Endothelial cell of umbilical vein (primary cell): ENCODE results near the gene RASD2. TPM values are rescaled to one million over a fixed set of nuclear protein-coding genes. Genes with fewer than 3 reads are reported as not detected.

Source experiments
- BruUV-seq: library from RNA; stranded (reverse); fragments of 400-500 nt; replicated peaks from 2 replicates; lab custom pipeline; 2021; lab: Mats Ljungman, UMichigan
- CTCF ChIA-PET: fragments of 300-600, 350-600 bp; sonication (Branson Sonifier 250); formaldehyde crosslinking; loops from one replicate; lab custom pipeline; 2021; ENCODE audit warnings: antibody characterized with exemption, inconsistent platforms; lab: Charles Lee
- POLR2A ChIA-PET: fragments of 300-600, 350-600 bp; sonication (Branson Sonifier 250); formaldehyde crosslinking; loops from one replicate; lab custom pipeline; 2021; ENCODE audit warnings: antibody characterized with exemption, inconsistent platforms; lab: Charles Lee
- DNase-seq: peaks from one replicate; pipeline ENCODE4 v3.0.0-alpha.2; 2011; ENCODE audit warnings: low read depth, low spot score
- FAIRE-seq: peaks from 2 replicates; lab custom pipeline; 2011; peaks lifted over from hg19 to GRCh38; lab: Jason Lieb, UNC
- H2AFZ ChIP-seq: 2 replicates; pipeline ENCODE4 v1.6.0; 2012; ENCODE audit warnings: low read depth, low read length, control low read depth, inconsistent platforms
- H3K27ac ChIP-seq: 2 replicates; pipeline ENCODE4 v1.5.1; 2011; ENCODE audit warnings: low read depth, mild to moderate bottlenecking, control low read depth, low read length, moderate library complexity; ENCODE audit not compliant: insufficient read depth
- H3K27me3 ChIP-seq, 2 experiments: 2 replicates each; pipeline versions ENCODE4 v1.6.0 to v1.6.1; 2011; ENCODE audit warnings: low read length in 2 of 2, mixed read lengths in 1 of 2; ENCODE audit not compliant: control insufficient read depth in 2 of 2, insufficient read depth in 2 of 2
- H3K36me3 ChIP-seq, 2 experiments: 2 replicates in 1 of 2; 3 replicates in 1 of 2; pipeline ENCODE4 v1.5.1; 2011; ENCODE audit warnings: low read length in 2 of 2, mild to moderate bottlenecking in 1 of 2, moderate library complexity in 1 of 2; ENCODE audit not compliant: control insufficient read depth in 2 of 2, insufficient read depth in 2 of 2; ENCODE audit errors: extremely low read depth in 1 of 2
- H3K4me1 ChIP-seq: 3 replicates; pipeline ENCODE4 v1.5.1; 2011; ENCODE audit warnings: mild to moderate bottlenecking, low read length; ENCODE audit not compliant: control insufficient read depth, insufficient read depth; ENCODE audit errors: extremely low read depth
- H3K4me2 ChIP-seq: 2 replicates; pipeline ENCODE4 v1.6.1; 2011; ENCODE audit warnings: low read length, control low read depth, mixed read lengths; ENCODE audit not compliant: insufficient read depth
- H3K4me3 ChIP-seq, 3 experiments: fragments of 200-600 bp in 1 of 3; sonication (generic), shearing (Covaris generic) in 1 of 3; replicated peaks in 1 of 3; 2 replicates each; pipeline ENCODE4 v1.5.1; 2011 to 2016; ENCODE audit warnings: control low read depth in 3 of 3, low read length in 3 of 3, mild to moderate bottlenecking in 2 of 3, inconsistent platforms in 1 of 3, low read depth in 1 of 3, moderate library complexity in 1 of 3; ENCODE audit not compliant: insufficient read depth in 1 of 3
- H3K79me2 ChIP-seq: 2 replicates; pipeline ENCODE4 v1.6.0; 2012; ENCODE audit warnings: low read length, inconsistent platforms; ENCODE audit not compliant: control insufficient read depth, insufficient read depth
- H3K9ac ChIP-seq: replicated peaks from 2 replicates; pipeline ENCODE3; 2011; ENCODE audit warnings: low read length, control low read depth; ENCODE audit not compliant: insufficient read depth; ENCODE audit errors: extremely low read depth
- H3K9me1 ChIP-seq: replicated peaks from 3 replicates; pipeline ENCODE4 v1.6.0; 2011; ENCODE audit warnings: mild to moderate bottlenecking, low read length; ENCODE audit not compliant: control insufficient read depth, insufficient read depth; ENCODE audit errors: extremely low read depth
- H3K9me3 ChIP-seq: replicated peaks from 2 replicates; pipeline ENCODE4 v1.5.1; 2012; ENCODE audit warnings: low read length, inconsistent platforms; ENCODE audit not compliant: control insufficient read depth, insufficient read depth
- H4K20me1 ChIP-seq: replicated peaks from 2 replicates; pipeline ENCODE3; 2011; ENCODE audit warnings: mild to moderate bottlenecking, low read length; ENCODE audit not compliant: control insufficient read depth, insufficient read depth; ENCODE audit errors: extremely low read depth
- CTCF ChIP-seq, 2 donors: IDR thresholded peaks; 1 replicate in 1 of 2; 2 replicates in 1 of 2; pipeline ENCODE4 v1.5.1; 2011; ENCODE audit warnings: low read length in 2 of 2, mild to moderate bottlenecking in 2 of 2, moderate library complexity in 2 of 2, control low read depth in 1 of 2, inconsistent platforms in 1 of 2, low read depth in 1 of 2; ENCODE audit not compliant: insufficient read depth in 1 of 2; ENCODE audit errors: extremely low read depth in 1 of 2
- EZH2 ChIP-seq: IDR thresholded peaks from 2 replicates; pipeline ENCODE4 v1.6.1; 2012; ENCODE audit warnings: borderline replicate concordance, low read depth, mild to moderate bottlenecking, moderate library complexity, low read length, inconsistent platforms; ENCODE audit not compliant: severe bottlenecking
- FOS ChIP-seq: IDR thresholded peaks from 2 replicates; pipeline ENCODE4 v1.6.1; 2011; ENCODE audit warnings: mild to moderate bottlenecking, low read length, moderate library complexity, borderline replicate concordance; ENCODE audit not compliant: insufficient read depth
- GATA2 ChIP-seq: IDR thresholded peaks from 2 replicates; pipeline ENCODE4 v1.7.0; 2011; ENCODE audit warnings: low read depth, mild to moderate bottlenecking, moderate library complexity, mixed read lengths, low read length; ENCODE audit not compliant: insufficient read length, insufficient read depth
- JUN ChIP-seq: IDR thresholded peaks from 2 replicates; pipeline ENCODE4 v1.6.1; 2011; ENCODE audit warnings: borderline replicate concordance, low read depth; ENCODE audit not compliant: insufficient read length, insufficient read depth
- MYC ChIP-seq: IDR thresholded peaks from one replicate; pipeline ENCODE4 v1.6.1; 2011; ENCODE audit warnings: mild to moderate bottlenecking, low read depth, low read length
- POLR2A ChIP-seq: IDR thresholded peaks from 2 replicates; pipeline ENCODE4 v1.6.1; 2012; ENCODE audit warnings: low read depth, mild to moderate bottlenecking, control low read depth, low read length
- POLR2AphosphoS5 ChIP-seq: IDR thresholded peaks from 2 replicates; pipeline ENCODE4 v1.6.1; 2012; ENCODE audit warnings: low read depth, mild to moderate bottlenecking, control low read depth, low read length, moderate library complexity; ENCODE audit not compliant: insufficient read depth
- dilution Hi-C: fragments of 300-500 bp; cut with MboI; formaldehyde crosslinking; loops from one replicate; pipeline ENCODE4 v1.15.0; 2019; ENCODE audit warnings: low sequenced_read_pairs; ENCODE audit not compliant: extremely low pct_ligation_motif_present
- intact Hi-C: fragments of 100-400 bp; cut with micrococcal nuclease; formaldehyde crosslinking; loops from one replicate; pipeline ENCODE4 v1.10.0; 2022
- polyA plus RNA-seq, 4 experiments: library from polyadenylated mRNA; depleted of rRNA in 3 of 4; stranded (reverse) in 3 of 4; unstranded in 1 of 4; fragments of >200 nt; gene quantifications; 2 replicates each; pipeline versions ENCODE4 v1.2.1 to v1.2.3, GENCODE V29; 2011 to 2012; ENCODE audit warnings: missing spikeins in 1 of 4
- total RNA-seq: library from RNA; stranded (reverse); gene quantifications from 2 replicates; pipeline ENCODE4 v1.2.3, GENCODE V29; 2021
- TF ChIP-seq, protein P1 (sequence below): IDR thresholded peaks from 2 replicates; pipeline ENCODE4 v1.6.1; 2011; ENCODE audit not compliant: insufficient read depth, insufficient read length

RASD2 gene
- total and polyA plus RNA-seq, 2 donors (not counting 3 experiments of a cell fraction or from before 2014, with no cell fraction given): not detected

GRCh38 chr22:35509451-35509850 is 31.2 kb upstream of the RASD2 start:
- ChIA-PET CTCF (interaction anchor here (0.8 to 3.6 kb wide), 4 partner anchors 10 to 73 kb away, joined by 3 to 9 read pairs (median 3); no protein-coding TSS in a partner anchor), POLR2A (no interaction called here)
- no peaks in the 10 kb centered on the region for H3K9me1 ChIP-seq
- no TSS peak for BruUV-seq
- intact Hi-C loops: no loop called here
- no peaks in the 10 kb centered on the region for H4K20me1 ChIP-seq
- no peak overlapping the region for H3K9ac ChIP-seq
- no peaks in the 10 kb centered on the region for H3K9me3 ChIP-seq
- FAIRE-seq (no peak), DNase-seq (no peak)
- no peak overlapping the region for H3K27ac ChIP-seq
- TF ChIP-seq EZH2: no peak
- TF ChIP-seq MYC: no peak
- H3K79me2 ChIP-seq: no peaks in the 10 kb centered on the region
- peaks cover 13 to 27% of the 10 kb centered on the region in 2 experiments for H3K27me3 ChIP-seq
- H3K4me2 ChIP-seq: no peak overlapping the region
- no peak overlapping the region for H2AFZ ChIP-seq
- H3K4me1 ChIP-seq: no peaks in the 10 kb centered on the region
- dilution Hi-C loops: no loop called here
- H3K4me3 ChIP-seq: no peak overlapping the region
- H3K36me3 ChIP-seq: no peaks in the 10 kb centered on the region

GRCh38 chr22:35509960-35510359 is 30.7 kb upstream of the RASD2 start:
- Histone ChIP-seq H3K79me2 (no peaks in the 10 kb centered on the region), H3K27ac (no peak overlapping the region), H2AFZ (no peak overlapping the region), H3K4me3 (no peak overlapping the region), H4K20me1 (no peaks in the 10 kb centered on the region), H3K4me1 (no peaks in the 10 kb centered on the region), H3K36me3 (no peaks in the 10 kb centered on the region), H3K4me2 (no peak overlapping the region), H3K9me1 (no peaks in the 10 kb centered on the region), H3K27me3 (peaks cover 11 to 25% of the 10 kb centered on the region in 2 experiments), H3K9me3 (no peaks in the 10 kb centered on the region), H3K9ac (no peak overlapping the region)
- dilution Hi-C loops (no loop called here), intact Hi-C loops (no loop called here)
- DNase-seq (no peak), FAIRE-seq (no peak)
- BruUV-seq: no TSS peak
- TF ChIP-seq POLR2AphosphoS5 (no peak), FOS (no peak), JUN (no peak), POLR2A (no peak), EZH2 (no peak), MYC (no peak), CTCF (IDR thresholded peaks at IDR 0.05; ENCODE audit: extremely low read depth in 1 of 2, insufficient read depth in 1 of 2, low read depth in 1 of 2, low read length in 2 of 2) (no peak), GATA2 (no peak)
- TF ChIP-seq, protein P1, sequence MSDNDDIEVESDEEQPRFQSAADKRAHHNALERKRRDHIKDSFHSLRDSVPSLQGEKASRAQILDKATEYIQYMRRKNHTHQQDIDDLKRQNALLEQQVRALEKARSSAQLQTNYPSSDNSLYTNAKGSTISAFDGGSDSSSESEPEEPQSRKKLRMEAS: no peak
- ChIA-PET CTCF (interaction anchor here (0.8 to 3.6 kb wide), 4 partner anchors 9 to 73 kb away, joined by 3 to 9 read pairs (median 3); partner anchors contain the start of gene RASD2), POLR2A (no interaction called here)
